Gastroesophageal sphincter (tissue), 3 donors: Measurements from ENCODE around the gene METTL6.

Experiments
- CTCF ChIP-seq, 4 experiments: fragments of 200-600 bp in 2 of 4; fragments of 450-650 bp in 2 of 4; sonication (generic) in 1 of 4; IDR thresholded peaks; one replicate each; pipeline ENCODE4 v1.5.1; 2017 to 2019; ENCODE audit warnings: antibody characterized with exemption in 4 of 4, mild to moderate bottlenecking in 2 of 4, moderate library complexity in 2 of 4
- EP300 ChIP-seq: sonication (generic); formaldehyde crosslinking; IDR thresholded peaks from one replicate; pipeline ENCODE4 v1.6.1; 2017; ENCODE audit warnings: antibody characterized with exemption, mild to moderate bottlenecking
- POLR2A ChIP-seq, 2 donors: fragments of 450-650 bp; IDR thresholded peaks; one replicate each; pipeline ENCODE4 v1.6.1; 2017; ENCODE audit warnings: antibody characterized with exemption in 2 of 2, mild to moderate bottlenecking in 2 of 2, moderate library complexity in 1 of 2
- POLR2AphosphoS5 ChIP-seq: sonication (generic); formaldehyde crosslinking; IDR thresholded peaks from one replicate; pipeline ENCODE4 v1.6.1; 2017; ENCODE audit warnings: antibody characterized with exemption

GRCh38 chr3:15360788-15361493 is 66.4 kb downstream of the METTL6 start:
- no peak for TF ChIP-seq POLR2A (IDR thresholded peaks at IDR 0.05)
- TF ChIP-seq CTCF (IDR thresholded peaks at IDR 0.05): no peak
- no peak for TF ChIP-seq POLR2AphosphoS5
- no peak for TF ChIP-seq EP300
